Esophagus muscularis mucosa (tissue), 4 donors: ENCODE data around the gene SRRT. TPM values are rescaled to one million over a fixed set of nuclear protein-coding genes. Genes with fewer than 3 reads are reported as not detected.
"Not testable (repeated sequence)": the region's sequence is repeated elsewhere in the genome, so short reads cannot be mapped to it uniquely, and the experiment has no call there.

Experiments
- DNase-seq: peaks from one replicate; pipeline ENCODE4 v3.0.0-alpha.2; 2017; ENCODE audit errors: extremely low spot score
- H3K27ac ChIP-seq, 4 donors: fragments of 200-600 bp; sonication (generic); replicated peaks in 1 of 4; 1 replicate in 3 of 4; 2 replicates in 1 of 4; pipeline ENCODE4 v1.5.1; 2016 to 2019; ENCODE audit warnings: mild to moderate bottlenecking in 1 of 4
- H3K27me3 ChIP-seq, 4 donors: fragments of 200-600 bp; sonication (generic); one replicate each; pipeline versions ENCODE4 v1.5.1 to v1.6.0; 2016 to 2019
- H3K36me3 ChIP-seq, 4 donors: fragments of 200-600 bp; sonication (generic); one replicate each; pipeline ENCODE4 v1.5.1; 2016 to 2019
- H3K4me1 ChIP-seq, 4 donors: fragments of 200-600 bp; sonication (generic); one replicate each; pipeline ENCODE4 v1.5.1; 2016 to 2019
- H3K4me3 ChIP-seq, 4 donors: fragments of 200-600 bp; sonication (generic); 1 replicate in 2 of 4; 2 replicates in 2 of 4; pipeline ENCODE4 v1.5.1; 2016 to 2019; ENCODE audit warnings: mild to moderate bottlenecking in 4 of 4, moderate library complexity in 1 of 4
- H3K9me3 ChIP-seq, 4 donors: fragments of 200-600 bp; sonication (generic); 1 replicate in 3 of 4; 2 replicates in 1 of 4; pipeline ENCODE4 v1.5.1; 2016 to 2019
- EP300 ChIP-seq: sonication (generic); formaldehyde crosslinking; IDR thresholded peaks from one replicate; pipeline ENCODE4 v1.6.1; 2017; ENCODE audit warnings: antibody characterized with exemption
- POLR2A ChIP-seq: fragments of 450-650 bp; IDR thresholded peaks from one replicate; pipeline ENCODE4 v1.6.1; 2017; ENCODE audit warnings: antibody characterized with exemption, moderate library complexity, mild to moderate bottlenecking, low read depth
- POLR2AphosphoS5 ChIP-seq, 2 donors: sonication (generic); formaldehyde crosslinking; IDR thresholded peaks; one replicate each; pipeline ENCODE4 v1.6.1; 2017; ENCODE audit warnings: antibody characterized with exemption in 2 of 2
- WGBS: methylation state at CpG from one replicate; pipeline ENCODE4 v1.1.5; 2018; 5-methylcytosine and 5-hydroxymethylcytosine counted together
- intact Hi-C: fragments of 100-400 bp; cut with DNase I; formaldehyde crosslinking; loops from one replicate; pipeline ENCODE4 v1.15.1; 2023
- total RNA-seq, 4 donors: library from RNA; depleted of rRNA; stranded (reverse); fragments of >200 nt; gene quantifications; one replicate each; pipeline versions ENCODE4 v1.1.0 to v1.2.1, GENCODE V29; 2016
- TF ChIP-seq, protein P1 (sequence below), 3 experiments: fragments of 200-600 bp in 2 of 3; fragments of 450-650 bp in 1 of 3; sonication (generic) in 2 of 3; IDR thresholded peaks; one replicate each; pipeline ENCODE4 v1.5.1; 2017 to 2019; ENCODE audit warnings: antibody characterized with exemption in 3 of 3, mild to moderate bottlenecking in 2 of 3, moderate library complexity in 1 of 3

The SRRT gene
- total RNA-seq, 4 donors from 2014 or later = 47.2 to 69.6 (median 61.7) TPM

GRCh38 chr7:100854146-100854895, 20.6 kb upstream of the SRRT start:
- Histone ChIP-seq H3K4me1 (peaks cover 8 to 26% (median 25%) of the 10 kb centered on the region in 4 donors), H3K27ac (no peak overlapping the region), H3K9me3 (no peaks in the 10 kb centered on the region), H3K36me3 (peaks cover 0 to 44% (median 14%) of the 10 kb centered on the region in 4 donors), H3K27me3 (no peaks in the 10 kb centered on the region), H3K4me3 (no peak overlapping the region)
- 92% methylated on average over 14 of the region's 14 CpGs for WGBS
- TF ChIP-seq, protein P1, sequence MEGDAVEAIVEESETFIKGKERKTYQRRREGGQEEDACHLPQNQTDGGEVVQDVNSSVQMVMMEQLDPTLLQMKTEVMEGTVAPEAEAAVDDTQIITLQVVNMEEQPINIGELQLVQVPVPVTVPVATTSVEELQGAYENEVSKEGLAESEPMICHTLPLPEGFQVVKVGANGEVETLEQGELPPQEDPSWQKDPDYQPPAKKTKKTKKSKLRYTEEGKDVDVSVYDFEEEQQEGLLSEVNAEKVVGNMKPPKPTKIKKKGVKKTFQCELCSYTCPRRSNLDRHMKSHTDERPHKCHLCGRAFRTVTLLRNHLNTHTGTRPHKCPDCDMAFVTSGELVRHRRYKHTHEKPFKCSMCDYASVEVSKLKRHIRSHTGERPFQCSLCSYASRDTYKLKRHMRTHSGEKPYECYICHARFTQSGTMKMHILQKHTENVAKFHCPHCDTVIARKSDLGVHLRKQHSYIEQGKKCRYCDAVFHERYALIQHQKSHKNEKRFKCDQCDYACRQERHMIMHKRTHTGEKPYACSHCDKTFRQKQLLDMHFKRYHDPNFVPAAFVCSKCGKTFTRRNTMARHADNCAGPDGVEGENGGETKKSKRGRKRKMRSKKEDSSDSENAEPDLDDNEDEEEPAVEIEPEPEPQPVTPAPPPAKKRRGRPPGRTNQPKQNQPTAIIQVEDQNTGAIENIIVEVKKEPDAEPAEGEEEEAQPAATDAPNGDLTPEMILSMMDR (IDR thresholded peaks at IDR 0.05) = no peak
- no peak for TF ChIP-seq POLR2A
- TF ChIP-seq POLR2AphosphoS5 (IDR thresholded peaks at IDR 0.05) = no peak
- no peak for TF ChIP-seq EP300
- DNase-seq = no peak
- intact Hi-C loops = loop anchor here (5.0 to 10.0 kb wide), 2 partner anchors 147 to 250 kb away; partner anchors contain the start of genes PCOLCE and POP7

- intact Hi-C loops = loop anchor here (5.0 to 10.0 kb wide), 2 partner anchors 148 to 250 kb away; partner anchors contain the start of genes PCOLCE and POP7
- not testable (repeated sequence) for H3K4me3 ChIP-seq
- WGBS = 95% methylated on average over 7 of the region's 9 CpGs
These were observed 20.0 kb upstream of the SRRT start for GRCh38 chr7:100854899-100855298.

DNA sequence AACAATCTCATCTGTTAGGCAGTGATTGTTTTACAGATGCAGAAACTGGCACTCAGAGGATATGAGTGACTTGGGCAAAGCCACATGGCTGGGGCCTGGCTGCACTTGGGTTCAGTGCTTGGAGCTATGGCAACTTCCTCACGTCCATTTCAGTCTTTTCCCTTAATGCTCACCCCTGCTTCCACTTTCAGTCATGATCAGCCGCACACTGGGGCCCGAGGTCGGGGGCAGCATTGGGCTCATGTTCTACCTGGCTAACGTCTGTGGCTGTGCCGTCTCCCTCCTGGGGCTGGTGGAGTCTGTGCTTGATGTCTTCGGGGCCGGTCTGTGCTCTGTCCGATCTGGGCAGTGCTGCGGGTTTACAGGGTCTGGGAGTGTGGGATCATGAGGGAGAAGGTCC, 19.4 kb upstream of the SRRT start:
- H3K27ac ChIP-seq = no peak overlapping the region
- peaks cover 8 to 26% (median 25%) of the 10 kb centered on the region in 4 donors for H3K4me1 ChIP-seq
- WGBS = 90% methylated on average over 8 of the region's 10 CpGs
- H3K4me3 ChIP-seq = no peak overlapping the region
- H3K36me3 ChIP-seq = peaks cover 5 to 56% (median 24%) of the 10 kb centered on the region in 4 donors
- no peaks in the 10 kb centered on the region for H3K9me3 ChIP-seq
- TF ChIP-seq EP300 (no peak), POLR2A (no peak)
- TF ChIP-seq, protein P1 (IDR thresholded peaks at IDR 0.05) = no peak
- intact Hi-C loops = loop anchor here (10.0 kb wide), 1 partner anchor 251 kb away; the partner anchor contains the start of gene PCOLCE
- no peaks in the 10 kb centered on the region for H3K27me3 ChIP-seq
- no peak for DNase-seq

More at GRCh38 chr7:100854899-100855298, 20.0 kb upstream of the SRRT start:
- H3K9me3 ChIP-seq, H3K27ac ChIP-seq, H3K27me3 ChIP-seq, DNase-seq: not testable (repeated sequence)
- peaks cover 8 to 26% (median 25%) of the 10 kb centered on the region in 4 donors for H3K4me1 ChIP-seq
- peaks cover 0 to 50% (median 18%) of the 10 kb centered on the region in 4 donors for H3K36me3 ChIP-seq

DNA sequence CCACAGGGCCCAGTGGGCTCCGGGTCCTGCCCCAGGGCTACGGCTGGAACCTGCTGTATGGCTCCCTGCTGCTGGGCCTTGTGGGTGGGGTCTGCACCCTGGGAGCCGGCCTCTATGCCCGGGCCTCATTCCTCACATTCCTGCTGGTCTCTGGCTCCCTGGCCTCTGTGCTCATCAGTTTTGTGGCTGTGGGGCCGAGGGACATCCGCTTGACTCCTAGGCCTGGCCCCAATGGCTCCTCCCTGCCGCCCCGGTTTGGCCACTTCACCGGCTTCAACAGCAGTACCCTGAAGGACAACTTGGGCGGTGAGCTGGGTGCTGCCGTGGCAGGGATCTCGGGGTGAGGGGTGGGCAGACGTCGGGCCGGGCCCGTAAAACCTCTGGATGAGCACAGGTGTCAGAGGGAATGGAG, 18.0 kb upstream of the SRRT start:
- Histone ChIP-seq H3K9me3 (no peaks in the 10 kb centered on the region), H3K27ac (no peak overlapping the region), H3K4me1 (peaks cover 5 to 23% (median 22%) of the 10 kb centered on the region in 4 donors), H3K36me3 (peaks cover 18 to 69% (median 37%) of the 10 kb centered on the region in 4 donors), H3K27me3 (no peaks in the 10 kb centered on the region), H3K4me3 (no peak overlapping the region)
- TF ChIP-seq POLR2A = no peak
- TF ChIP-seq, protein P1 (IDR thresholded peaks at IDR 0.05) = no peak
- intact Hi-C loops = loop anchor here (10.0 kb wide), 1 partner anchor 252 kb away; the partner anchor contains the start of gene PCOLCE
- DNase-seq = no peak
- WGBS = 91% methylated on average over 16 of the region's 16 CpGs

DNA sequence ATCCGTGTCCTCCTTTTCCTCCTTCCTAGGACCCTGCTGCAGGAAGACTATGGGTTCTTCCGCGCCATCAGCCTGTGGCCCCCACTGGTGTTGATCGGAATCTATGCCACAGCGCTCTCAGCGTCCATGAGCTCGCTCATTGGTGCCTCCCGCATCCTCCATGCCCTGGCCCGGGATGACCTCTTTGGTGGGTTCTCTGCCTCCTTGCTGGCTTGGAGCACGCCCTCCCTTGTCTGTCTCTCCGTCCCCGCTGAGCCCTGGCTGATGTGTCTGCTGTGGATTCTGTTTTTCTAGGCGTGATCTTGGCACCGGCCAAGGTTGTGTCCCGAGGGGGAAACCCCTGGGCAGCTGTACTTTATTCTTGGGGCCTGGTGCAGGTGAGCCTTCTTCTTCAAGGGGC, 15.0 kb upstream of the SRRT start:
- intact Hi-C loops = loop anchor here (10.0 kb wide), 1 partner anchor 255 kb away; the partner anchor contains the start of gene PCOLCE
- no peak for DNase-seq
- Histone ChIP-seq H3K36me3 (peaks cover 19 to 90% (median 46%) of the 10 kb centered on the region in 4 donors), H3K4me3 (no peak overlapping the region), H3K4me1 (peaks cover 0 to 10% (median 8%) of the 10 kb centered on the region in 4 donors), H3K27me3 (no peaks in the 10 kb centered on the region), H3K9me3 (no peaks in the 10 kb centered on the region), H3K27ac (no peak overlapping the region)
- 91% methylated on average over 15 of the region's 15 CpGs for WGBS
- TF ChIP-seq EP300 = no peak
- TF ChIP-seq POLR2A = no peak
- TF ChIP-seq, protein P1 (IDR thresholded peaks at IDR 0.05) = no peak
- TF ChIP-seq POLR2AphosphoS5 (IDR thresholded peaks at IDR 0.05) = no peak
